Measurements from ENCODE around the gene STARD9. TPM values are rescaled to one million over a fixed set of nuclear protein-coding genes. Genes with fewer than 3 reads are reported as not detected.

The STARD9 gene
- total and polyA plus RNA-seq, 2 of the 4 experiments (the other 2 are of a cell fraction), result 2.0 to 3.2 TPM

- CTCF ChIA-PET, result interaction anchor here (0.9 kb wide), 1 partner anchor 214 kb away, joined by 3 read pairs; no protein-coding TSS in a partner anchor
- Histone ChIP-seq H3K27me3 (ENCODE audit: control insufficient read depth, insufficient read depth, low read length) (no peaks in the 10 kb centered on the region), H3K18ac (ENCODE audit: low read depth, low read length) (no peak overlapping the region), H3K14ac (replicated peaks; ENCODE audit: low read depth, low read length) (no peak overlapping the region), H2AK5ac (ENCODE audit: low read depth, low read length) (no peak overlapping the region), H2AK9ac (replicated peaks; ENCODE audit: low read depth, low read length, poor library complexity) (no peak overlapping the region), H3K4me2 (ENCODE audit: low read depth, low read length) (no peak overlapping the region), H2AFZ (replicated peaks; ENCODE audit: low read length, poor library complexity) (no peak overlapping the region), H2BK5ac (ENCODE audit: low read depth, low read length, poor library complexity, severe bottlenecking) (no peak overlapping the region), H4K20me1 (ENCODE audit: insufficient read depth, low read length) (no peaks in the 10 kb centered on the region), H2BK15ac (ENCODE audit: low read depth, low read length) (no peak overlapping the region), H3K4me1 (ENCODE audit: control insufficient read depth, insufficient read depth, low read length) (peaks cover 5% of the 10 kb centered on the region), H3K4ac (ENCODE audit: low read depth, low read length) (no peak overlapping the region), H3K56ac (ENCODE audit: extremely low read depth, insufficient read depth, low read length) (no peak overlapping the region), H2BK120ac (ENCODE audit: low read depth, low read length) (no peak overlapping the region), H3K23ac (ENCODE audit: low read depth, low read length) (no peak overlapping the region), H3K9me3 (ENCODE audit: control insufficient read depth, insufficient read depth, low read length) (no peaks in the 10 kb centered on the region), H3K4me3 (ENCODE audit: insufficient read depth, low read depth, low read length) (no peak overlapping the region), H4K8ac (ENCODE audit: low read depth in 2 of 2, low read length in 2 of 2) (no peak overlapping the region), H3K9me1 (ENCODE audit: insufficient read depth, low read length) (peaks cover under 1% of the 10 kb centered on the region; the same call in 1 of the 2 replicates), H3K27ac (ENCODE audit: insufficient read depth, low read length) (no peak overlapping the region), H2BK20ac (ENCODE audit: low read depth, low read length) (no peak overlapping the region), H3K9ac (ENCODE audit: low read depth, low read length) (no peak overlapping the region), H3K36me3 (ENCODE audit: control insufficient read depth, insufficient read depth, low read length) (peaks cover 2% of the 10 kb centered on the region; the same call in 1 of the 2 replicates), H3K79me1 (ENCODE audit: low read depth in 1 of 2, low read length in 2 of 2) (peaks cover 0 to 9% of the 10 kb centered on the region in 2 experiments; a peak in 1 of 4 replicates), H4K5ac (ENCODE audit: low read depth, low read length) (no peak overlapping the region), H4K91ac (ENCODE audit: insufficient read depth, low read depth, low read length) (no peak overlapping the region)
- ATAC-seq (ENCODE audit: low read depth) (no peak), DNase-seq (no peak)
- no CpG with 5 or more reads among the region's 4 CpGs for WGBS, 2 experiments (ENCODE audit: extremely low coverage in 2 of 2, insufficient read length in 1 of 2)
- intact Hi-C loops (cut with micrococcal nuclease) (no loop called here), in situ Hi-C loops (cut with MboI; ENCODE audit: low sequenced_read_pairs) (loop anchor here (5.0 kb wide), 1 partner anchor 210 kb away; the partner anchor contains the start of gene TTBK2), dilution Hi-C loops (cut with HindIII; ENCODE audit: low sequenced_read_pairs, unreplicated experiment) (no loop called here)
- POLR2A ChIA-PET (ENCODE audit: unreplicated experiment), result no interaction called here
- TF ChIP-seq CHD1 (IDR thresholded peaks at IDR 0.05; ENCODE audit: low read depth, low read length) (no peak), RAD21 (IDR thresholded peaks at IDR 0.05; ENCODE audit: low read length) (no peak), ELK1 (IDR thresholded peaks at IDR 0.05; ENCODE audit: borderline replicate concordance, low read depth, low read length) (no peak), POLR2A (IDR thresholded peaks at IDR 0.05; ENCODE audit: low read depth, low read length) (no peak), USF2 (IDR thresholded peaks at IDR 0.05; ENCODE audit: low read depth, low read length) (no peak), MAFK (IDR thresholded peaks at IDR 0.05; ENCODE audit: low read depth, low read length) (no peak), CEBPB (IDR thresholded peaks at IDR 0.05; ENCODE audit: low read depth, low read length) (no peak), MAZ (IDR thresholded peaks at IDR 0.05; ENCODE audit: borderline replicate concordance, low read depth, low read length) (no peak), SMC3 (IDR thresholded peaks at IDR 0.05; ENCODE audit: low read depth, low read length) (no peak), BHLHE40 (IDR thresholded peaks at IDR 0.05; ENCODE audit: low read depth, low read length) (no peak), RCOR1 (IDR thresholded peaks at IDR 0.05; ENCODE audit: insufficient replicate concordance, low read length) (no peak)
- BruUV-seq (replicated peaks), result no TSS peak
These were observed 137.2 kb downstream of the STARD9 start for GRCh38 chr15:42712584-42712983.

All from IMR-90 (cell line).